Gastroesophageal sphincter (tissue), 4 donors: ENCODE measurements around the gene CRYBA2. TPM values are rescaled to one million over a fixed set of nuclear protein-coding genes. Genes with fewer than 3 reads are reported as not detected.

Experiments
- ATAC-seq: fragments of 150-250 bp; one replicate; pipeline ENCODE4 v1.9.1; 2016; ENCODE audit warnings: mild to moderate bottlenecking, moderate library complexity
- H3K27ac ChIP-seq, 4 donors: fragments of 200-600 bp; sonication (generic) in 3 of 4; 1 replicate in 3 of 4; 2 replicates in 1 of 4; pipeline ENCODE4 v1.5.1; 2016 to 2019
- H3K27me3 ChIP-seq: fragments of 200-600 bp; sonication (generic); one replicate; pipeline ENCODE4 v1.5.1; 2019
- H3K36me3 ChIP-seq, 2 donors: fragments of 200-600 bp; sonication (generic); one replicate each; pipeline ENCODE4 v1.5.1; 2019; ENCODE audit warnings: control low read depth in 1 of 2
- H3K4me1 ChIP-seq, 3 donors: fragments of 200-600 bp; sonication (generic); 1 replicate in 2 of 3; 2 replicates in 1 of 3; pipeline ENCODE4 v1.5.1; 2016 to 2019; ENCODE audit warnings: control low read depth in 2 of 3
- H3K4me3 ChIP-seq, 2 donors: fragments of 200-600 bp; sonication (generic); one replicate each; pipeline ENCODE4 v1.5.1; 2019; ENCODE audit warnings: mild to moderate bottlenecking in 1 of 2, moderate library complexity in 1 of 2
- H3K9me3 ChIP-seq, 3 donors: fragments of 200-600 bp; sonication (generic); one replicate each; pipeline ENCODE4 v1.5.1; 2017 to 2019; ENCODE audit warnings: control low read depth in 2 of 3
- CTCF ChIP-seq, 4 experiments: fragments of 200-600 bp in 2 of 4; fragments of 450-650 bp in 2 of 4; sonication (generic) in 1 of 4; IDR thresholded peaks; one replicate each; pipeline ENCODE4 v1.5.1; 2017 to 2019; ENCODE audit warnings: antibody characterized with exemption in 4 of 4, mild to moderate bottlenecking in 2 of 4, moderate library complexity in 2 of 4
- EP300 ChIP-seq: sonication (generic); formaldehyde crosslinking; IDR thresholded peaks from one replicate; pipeline ENCODE4 v1.6.1; 2017; ENCODE audit warnings: antibody characterized with exemption, mild to moderate bottlenecking
- POLR2A ChIP-seq, 2 donors: fragments of 450-650 bp; IDR thresholded peaks; one replicate each; pipeline ENCODE4 v1.6.1; 2017; ENCODE audit warnings: antibody characterized with exemption in 2 of 2, mild to moderate bottlenecking in 2 of 2, moderate library complexity in 1 of 2
- POLR2AphosphoS5 ChIP-seq: sonication (generic); formaldehyde crosslinking; IDR thresholded peaks from one replicate; pipeline ENCODE4 v1.6.1; 2017; ENCODE audit warnings: antibody characterized with exemption
- WGBS, 2 donors: methylation state at CpG; one replicate each; pipeline ENCODE4 v1.1.5; 2018; ENCODE audit warnings: low coverage in 1 of 2; 5-methylcytosine and 5-hydroxymethylcytosine counted together
- total RNA-seq, 4 donors: library from RNA; depleted of rRNA; stranded (reverse); fragments of >200 nt; gene quantifications; one replicate each; pipeline ENCODE4 v1.1.0, GENCODE V29; 2016

The CRYBA2 gene
- total RNA-seq, 4 donors from 2014 or later, result not detected

DNA sequence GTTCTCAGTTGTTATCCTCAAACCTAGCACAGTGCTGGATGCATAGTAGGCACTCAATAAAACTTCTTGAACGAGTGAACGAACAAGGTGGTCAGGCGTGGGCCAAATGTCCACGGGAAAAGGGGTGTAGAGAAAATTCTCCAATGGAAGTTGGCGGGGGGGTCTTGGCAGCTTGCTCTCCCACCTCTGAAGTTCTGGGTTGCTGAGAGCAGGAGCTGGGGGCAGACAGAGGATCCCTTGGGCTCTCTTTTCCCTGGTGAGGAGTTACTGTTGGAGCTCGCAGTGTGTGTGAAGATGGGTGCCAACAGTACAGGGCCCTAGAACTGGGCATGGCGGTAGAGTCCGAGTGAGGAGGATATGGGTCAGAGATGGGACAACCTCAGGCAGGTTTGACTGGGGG, 2.3 kb upstream of the CRYBA2 start:
- H3K4me3 ChIP-seq, result no peak overlapping the region

GRCh38 chr2:218992703-218993344, 398 bp downstream of the CRYBA2 start:
- H3K27ac ChIP-seq, result no peak overlapping the region
- WGBS, 2 donors, result 0% methylated on average over 3 of the region's 44 CpGs; no CpG with 5 or more reads in 1 of the 2 donors
- TF ChIP-seq POLR2A (IDR thresholded peaks at IDR 0.05), result no peak
- TF ChIP-seq EP300, result no peak
- no peak for TF ChIP-seq CTCF (IDR thresholded peaks at IDR 0.05)
- no peak for TF ChIP-seq POLR2AphosphoS5
- no peak for ATAC-seq
- H3K36me3 ChIP-seq, result no peaks in the 10 kb centered on the region
- H3K9me3 ChIP-seq, result no peaks in the 10 kb centered on the region
- peaks cover 100% of the 10 kb centered on the region for H3K27me3 ChIP-seq
- H3K4me1 ChIP-seq, result peaks cover 0 to 31% (median 21%) of the 10 kb centered on the region in 3 donors
- H3K4me3 ChIP-seq, result peak overlapping the region; percentile 13 to 49

More for the DNA sequence above, 2.3 kb upstream of the CRYBA2 start:
- ATAC-seq, result no peak
- Histone ChIP-seq H3K4me1 (peaks cover 0 to 31% (median 21%) of the 10 kb centered on the region in 3 donors), H3K27me3 (peaks cover 98% of the 10 kb centered on the region), H3K27ac (no peak overlapping the region), H3K9me3 (no peaks in the 10 kb centered on the region), H3K36me3 (no peaks in the 10 kb centered on the region)
- 16 to 18% methylated on average over 5 to 8 of the region's 8 CpGs for WGBS, 2 donors
- no peak for TF ChIP-seq POLR2AphosphoS5
- no peak for TF ChIP-seq CTCF (IDR thresholded peaks at IDR 0.05)
- no peak for TF ChIP-seq POLR2A (IDR thresholded peaks at IDR 0.05)
- no peak for TF ChIP-seq EP300

- Histone ChIP-seq H3K9me3 (no peaks in the 10 kb centered on the region), H3K36me3 (no peaks in the 10 kb centered on the region), H3K4me1 (peaks cover 0 to 31% (median 21%) of the 10 kb centered on the region in 3 donors), H3K27me3 (peaks cover 100% of the 10 kb centered on the region), H3K4me3 (no peak overlapping the region), H3K27ac (no peak overlapping the region)
- no peak for ATAC-seq
- TF ChIP-seq EP300 (no peak), CTCF (IDR thresholded peaks at IDR 0.05) (no peak), POLR2A (IDR thresholded peaks at IDR 0.05) (no peak), POLR2AphosphoS5 (no peak)
- WGBS, 2 donors, result no CpG with 5 or more reads among the region's 7 CpGs
These were observed 1.0 kb downstream of the CRYBA2 start for GRCh38 chr2:218992196-218992595.

DNA sequence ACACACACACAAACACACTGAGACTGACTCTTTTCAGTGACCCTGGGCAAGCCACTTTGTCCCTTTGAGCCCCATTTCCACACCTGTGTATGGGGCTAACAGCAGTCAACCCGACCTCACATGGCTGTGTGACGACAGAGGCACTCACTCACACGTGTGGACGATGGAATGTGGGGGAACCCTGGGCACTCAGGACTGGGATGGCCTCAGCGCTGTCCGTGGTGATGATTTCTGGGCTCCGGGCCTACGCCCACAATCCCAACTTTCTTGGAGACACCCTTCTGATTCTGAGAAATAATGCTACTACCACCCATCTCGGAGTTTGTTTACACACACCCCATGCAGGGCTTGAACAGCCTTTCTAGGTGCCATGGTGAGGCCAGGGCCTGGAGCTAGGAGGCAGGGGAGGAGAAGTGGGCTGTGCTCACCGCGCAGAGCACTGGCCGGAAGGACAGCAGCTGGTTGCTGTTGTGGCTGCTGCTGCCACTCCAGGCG, 1.5 kb downstream of the CRYBA2 start:
- no peaks in the 10 kb centered on the region for H3K9me3 ChIP-seq
- ATAC-seq, result no peak
- WGBS, 2 donors, result 5% methylated on average over 6 to 8 of the region's 13 CpGs
- no peak overlapping the region for H3K27ac ChIP-seq
- H3K4me3 ChIP-seq, result no peak overlapping the region
- TF ChIP-seq POLR2AphosphoS5, result no peak
- no peak for TF ChIP-seq EP300
- no peak for TF ChIP-seq CTCF (IDR thresholded peaks at IDR 0.05)
- no peak for TF ChIP-seq POLR2A (IDR thresholded peaks at IDR 0.05)
- H3K36me3 ChIP-seq, result no peaks in the 10 kb centered on the region
- H3K4me1 ChIP-seq, result peaks cover 0 to 31% (median 21%) of the 10 kb centered on the region in 3 donors
- H3K27me3 ChIP-seq, result peaks cover 100% of the 10 kb centered on the region

- ATAC-seq, result no peak
- no peak overlapping the region for H3K27ac ChIP-seq
- WGBS, 2 donors, result 9 to 33% methylated on average over 1 to 6 of the region's 6 CpGs
- no peaks in the 10 kb centered on the region for H3K36me3 ChIP-seq
- no peaks in the 10 kb centered on the region for H3K9me3 ChIP-seq
- H3K4me1 ChIP-seq, result peaks cover 0 to 24% (median 15%) of the 10 kb centered on the region in 3 donors
- H3K4me3 ChIP-seq, result no peak overlapping the region
- TF ChIP-seq EP300 (no peak), CTCF (IDR thresholded peaks at IDR 0.05) (no peak), POLR2AphosphoS5 (no peak), POLR2A (IDR thresholded peaks at IDR 0.05) (no peak)
- H3K27me3 ChIP-seq, result peaks cover 100% of the 10 kb centered on the region
These were observed 2.6 kb downstream of the CRYBA2 start for GRCh38 chr2:218990612-218991011.
